ENCODE results near the gene SRP9. TPM values are rescaled to one million over a fixed set of nuclear protein-coding genes. Genes with fewer than 3 reads are reported as not detected.

The SRP9 gene
- total and polyA plus RNA-seq, 2 donors (not counting 1 experiment from before 2014, with no cell fraction given), result 73.4 to 117 TPM

- H3K4me1 ChIP-seq (ENCODE audit: control insufficient read depth in 2 of 2, insufficient read depth in 2 of 2, low read length in 2 of 2), result no peaks in the 10 kb centered on the region
- H3K4me3 ChIP-seq (ENCODE audit: control extremely low read depth in 1 of 5, extremely low read depth in 1 of 5, insufficient read depth in 1 of 5, low read depth in 2 of 5, low read length in 4 of 5), result no peak overlapping the region
- Mint-ChIP-seq H3K9me3 (ENCODE audit: insufficient read depth) (no peaks in the 10 kb centered on the region), H3K27me3 (no peaks in the 10 kb centered on the region), H3K4me3 (no peak overlapping the region), H3K27ac (no peak overlapping the region), H3K4me1 (no peaks in the 10 kb centered on the region)
- H3K36me3 ChIP-seq (replicated peaks in 1 of 2; ENCODE audit: control extremely low read depth in 1 of 2, control insufficient read depth in 1 of 2, extremely low read depth in 1 of 2, insufficient read depth in 2 of 2, low read length in 1 of 2), result no peaks in the 10 kb centered on the region
- no peaks in the 10 kb centered on the region for H3K79me2 ChIP-seq (ENCODE audit: control insufficient read depth, insufficient read depth, low read length)
- H3K4me2 ChIP-seq (replicated peaks; ENCODE audit: low read depth, low read length, poor library complexity, severe bottlenecking), result no peak overlapping the region
- H3K27ac ChIP-seq (ENCODE audit: low read length in 2 of 2), result no peak overlapping the region
- H3K27me3 ChIP-seq (replicated peaks in 1 of 4; ENCODE audit: control extremely low read depth in 1 of 4, control insufficient read depth in 3 of 4, insufficient read depth in 4 of 4, low read length in 3 of 4), result no peaks in the 10 kb centered on the region
- no peaks in the 10 kb centered on the region for H3K9me3 ChIP-seq (ENCODE audit: control extremely low read depth in 1 of 3, control insufficient read depth in 2 of 3, insufficient read depth in 1 of 3, low read length in 2 of 3)
- no peak overlapping the region for H2AFZ ChIP-seq (ENCODE audit: insufficient read depth, low read depth, low read length, poor library complexity, severe bottlenecking)
- H3K9ac ChIP-seq (ENCODE audit: low read length), result no peak overlapping the region
- no peak for ATAC-seq (ENCODE audit: low read depth)
- intact Hi-C loops (cut with micrococcal nuclease), result no loop called here
- WGBS (ENCODE audit: insufficient coverage), result 80% methylated on average over 8 of the region's 10 CpGs
- H4K20me1 ChIP-seq (ENCODE audit: control insufficient read depth, insufficient read depth, low read length, poor library complexity, severe bottlenecking), result no peaks in the 10 kb centered on the region
- CTCF ChIA-PET, result no interaction called here
- TF ChIP-seq EZH2 (IDR thresholded peaks at IDR 0.05; ENCODE audit: borderline replicate concordance, insufficient read depth, low read depth, low read length, poor library complexity, severe bottlenecking) (no peak), CTCF (IDR thresholded peaks at IDR 0.05) (no peak)
- DNase-seq, result no peak
- POLR2A ChIA-PET, result no interaction called here
Measured at GRCh38 chr1:225754940-225755641, 22.5 kb upstream of the SRP9 start.

- H3K4me3 ChIP-seq (ENCODE audit: control extremely low read depth in 1 of 5, extremely low read depth in 1 of 5, insufficient read depth in 1 of 5, low read depth in 2 of 5, low read length in 4 of 5), result no peak overlapping the region
- no peak overlapping the region for H3K4me2 ChIP-seq (replicated peaks; ENCODE audit: low read depth, low read length, poor library complexity, severe bottlenecking)
- H3K4me1 Mint-ChIP-seq, result no peaks in the 10 kb centered on the region
- H3K9ac ChIP-seq (ENCODE audit: low read length), result no peak overlapping the region
- no peak overlapping the region for H3K27ac Mint-ChIP-seq
- no peak overlapping the region for H3K4me3 Mint-ChIP-seq
- H3K27me3 Mint-ChIP-seq, result no peaks in the 10 kb centered on the region
- no peak overlapping the region for H3K27ac ChIP-seq (ENCODE audit: low read length in 2 of 2)
- H3K9me3 ChIP-seq (ENCODE audit: control extremely low read depth in 1 of 3, control insufficient read depth in 2 of 3, insufficient read depth in 1 of 3, low read length in 2 of 3), result no peaks in the 10 kb centered on the region
- POLR2A ChIA-PET, result no interaction called here
- CTCF ChIA-PET, result interaction anchor here (0.6 kb wide), 1 partner anchor 673 kb away, joined by 4 read pairs; no protein-coding TSS in a partner anchor
- H3K36me3 ChIP-seq (replicated peaks in 1 of 2; ENCODE audit: control extremely low read depth in 1 of 2, control insufficient read depth in 1 of 2, extremely low read depth in 1 of 2, insufficient read depth in 2 of 2, low read length in 1 of 2), result no peaks in the 10 kb centered on the region
- intact Hi-C loops (cut with micrococcal nuclease), result no loop called here
- ATAC-seq (ENCODE audit: low read depth) (no peak), DNase-seq (no peak)
- H3K27me3 ChIP-seq (replicated peaks in 1 of 4; ENCODE audit: control extremely low read depth in 1 of 4, control insufficient read depth in 3 of 4, insufficient read depth in 4 of 4, low read length in 3 of 4), result no peaks in the 10 kb centered on the region
- no peaks in the 10 kb centered on the region for H3K9me3 Mint-ChIP-seq (ENCODE audit: insufficient read depth)
- H3K79me2 ChIP-seq (ENCODE audit: control insufficient read depth, insufficient read depth, low read length), result no peaks in the 10 kb centered on the region
- no peaks in the 10 kb centered on the region for H3K4me1 ChIP-seq (ENCODE audit: control insufficient read depth in 2 of 2, insufficient read depth in 2 of 2, low read length in 2 of 2)
- H2AFZ ChIP-seq (ENCODE audit: insufficient read depth, low read depth, low read length, poor library complexity, severe bottlenecking), result no peak overlapping the region
- WGBS (ENCODE audit: insufficient coverage), result 93% methylated on average over 9 of the region's 9 CpGs
- no peak for TF ChIP-seq EZH2 (IDR thresholded peaks at IDR 0.05; ENCODE audit: borderline replicate concordance, insufficient read depth, low read depth, low read length, poor library complexity, severe bottlenecking)
- no peak for TF ChIP-seq CTCF (IDR thresholded peaks at IDR 0.05)
- H4K20me1 ChIP-seq (ENCODE audit: control insufficient read depth, insufficient read depth, low read length, poor library complexity, severe bottlenecking), result no peaks in the 10 kb centered on the region
Measured at GRCh38 chr1:225755671-225756319, 21.8 kb upstream of the SRP9 start.
